ENCODE data around the gene ABCB9.

- TF ChIP-seq, protein P1, sequence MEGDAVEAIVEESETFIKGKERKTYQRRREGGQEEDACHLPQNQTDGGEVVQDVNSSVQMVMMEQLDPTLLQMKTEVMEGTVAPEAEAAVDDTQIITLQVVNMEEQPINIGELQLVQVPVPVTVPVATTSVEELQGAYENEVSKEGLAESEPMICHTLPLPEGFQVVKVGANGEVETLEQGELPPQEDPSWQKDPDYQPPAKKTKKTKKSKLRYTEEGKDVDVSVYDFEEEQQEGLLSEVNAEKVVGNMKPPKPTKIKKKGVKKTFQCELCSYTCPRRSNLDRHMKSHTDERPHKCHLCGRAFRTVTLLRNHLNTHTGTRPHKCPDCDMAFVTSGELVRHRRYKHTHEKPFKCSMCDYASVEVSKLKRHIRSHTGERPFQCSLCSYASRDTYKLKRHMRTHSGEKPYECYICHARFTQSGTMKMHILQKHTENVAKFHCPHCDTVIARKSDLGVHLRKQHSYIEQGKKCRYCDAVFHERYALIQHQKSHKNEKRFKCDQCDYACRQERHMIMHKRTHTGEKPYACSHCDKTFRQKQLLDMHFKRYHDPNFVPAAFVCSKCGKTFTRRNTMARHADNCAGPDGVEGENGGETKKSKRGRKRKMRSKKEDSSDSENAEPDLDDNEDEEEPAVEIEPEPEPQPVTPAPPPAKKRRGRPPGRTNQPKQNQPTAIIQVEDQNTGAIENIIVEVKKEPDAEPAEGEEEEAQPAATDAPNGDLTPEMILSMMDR (IDR thresholded peaks at IDR 0.05), result no peak
- TF ChIP-seq POLR2A (IDR thresholded peaks at IDR 0.05), result no peak
Observed at GRCh38 chr12:122974892-122975789, 8.9 kb upstream of the ABCB9 start, which contains the start of gene OGFOD2.
